Measurements from ENCODE around the gene ZYG11B. TPM values are rescaled to one million over a fixed set of nuclear protein-coding genes. Genes with fewer than 3 reads are reported as not detected.
"Not testable (repeated sequence)": the region's sequence is repeated elsewhere in the genome, so short reads cannot be mapped to it uniquely, and the experiment has no call there.

Gene ZYG11B
- total and polyA plus RNA-seq, 7 experiments from 2014 or later, result 14.2 to 26.8 (median 17.9) TPM

GRCh38 chr1:52723260-52723659 lies 3.0 kb upstream of the ZYG11B start:
- Mint-ChIP-seq H3K9me3 (peaks cover 0 to 1% (median 0%) of the 10 kb centered on the region in 11 donors), H3K36me3 (peaks cover 0 to 4% (median 0%) of the 10 kb centered on the region in 5 donors), H3K4me1 (peaks cover 17 to 43% (median 37%) of the 10 kb centered on the region in 7 donors), H3K27ac (peak overlapping the region in 3 of 9 donors; percentile 5 to 60 (median 39)), H3K27me3 (peaks cover 0 to 15% (median 0%) of the 10 kb centered on the region in 5 donors), H3K4me3 (peak overlapping the region in 3 of 10 donors; percentile 18 to 59 (median 25))
- ChIA-PET POLR2A (interaction anchor here (1.3 kb wide), 1 partner anchor 356 kb away, joined by 4 read pairs; no protein-coding TSS in a partner anchor), CTCF (interaction anchor here (0.6 to 0.9 kb wide), 3 partner anchors 26 to 202 kb away, joined by 3 to 7 read pairs (median 4); partner anchors contain the start of gene COA7)
- Histone ChIP-seq H3K9me3 (ENCODE audit: control insufficient read depth in 2 of 3, low read length in 3 of 3) (no peaks in the 10 kb centered on the region), H3K4me1 (ENCODE audit: control insufficient read depth in 2 of 2, insufficient read depth in 2 of 2, low read length in 2 of 2) (peaks cover 12 to 15% of the 10 kb centered on the region in 2 donors), H3K27me3 (ENCODE audit: control insufficient read depth in 2 of 2, insufficient read depth in 2 of 2, low read length in 2 of 2) (no peaks in the 10 kb centered on the region), H3K4me3 (ENCODE audit: low read length) (no peak overlapping the region), H3K36me3 (ENCODE audit: control insufficient read depth in 2 of 3, insufficient read depth in 3 of 3, low read length in 3 of 3) (peaks cover 0 to 4% (median 0%) of the 10 kb centered on the region in 3 experiments), H3K27ac (ENCODE audit: low read depth, low read length) (no peak overlapping the region)
- intact Hi-C loops (cut with micrococcal nuclease), result loop anchor here in 1 of 2 donors (10.0 kb wide), 1 partner anchor 1222 kb away; the partner anchor contains the start of genes IFT25 and LRRC42
- DNase-seq (no peak), ATAC-seq (no peak)

- H3K27ac Mint-ChIP-seq, result peak overlapping the region; percentile 35 to 94 (median 87)
- H3K27ac ChIP-seq (ENCODE audit: low read depth, low read length), result peak overlapping the region; percentile 89
- peaks cover 0 to 6% (median 0%) of the 10 kb centered on the region in 5 donors for H3K27me3 Mint-ChIP-seq
- H3K36me3 Mint-ChIP-seq, result peaks cover 0 to 8% (median 0%) of the 10 kb centered on the region in 5 donors
- intact Hi-C loops (cut with micrococcal nuclease), result loop anchor here (1.0 to 10.0 kb wide), 14 partner anchors 23 to 1219 kb away; partner anchors contain the start of genes BTF3L4 (in 2 of the 2), CC2D1B (in 2 of the 2), ECHDC2 (in 1 of the 2) and IFT25 (in 1 of the 2)
- no peak for ATAC-seq
- CTCF ChIA-PET, result interaction anchor here (0.7 to 1.3 kb wide), 2 partner anchors 23 to 360 kb away, joined by 4 to 6 read pairs; partner anchors contain the start of gene CC2D1B
- no peaks in the 10 kb centered on the region for H3K9me3 ChIP-seq (ENCODE audit: control insufficient read depth in 2 of 3, low read length in 3 of 3)
- H3K36me3 ChIP-seq (ENCODE audit: control insufficient read depth in 2 of 3, insufficient read depth in 3 of 3, low read length in 3 of 3), result peaks cover 0 to 4% (median 0%) of the 10 kb centered on the region in 3 experiments
- H3K4me3 ChIP-seq (ENCODE audit: low read length), result peak overlapping the region; percentile 80
- H3K9me3 Mint-ChIP-seq, result peaks cover 0 to 1% (median 0%) of the 10 kb centered on the region in 11 donors
- H3K27me3 ChIP-seq (ENCODE audit: control insufficient read depth in 2 of 2, insufficient read depth in 2 of 2, low read length in 2 of 2), result no peaks in the 10 kb centered on the region
- POLR2A ChIA-PET, result interaction anchor here (0.8 to 3.9 kb wide), 8 partner anchors 19 to 378 kb away, joined by 3 to 26 read pairs (median 3); no protein-coding TSS in a partner anchor
- H3K4me1 ChIP-seq (ENCODE audit: control insufficient read depth in 2 of 2, insufficient read depth in 2 of 2, low read length in 2 of 2), result peaks cover 12 to 19% of the 10 kb centered on the region in 2 donors
- H3K4me3 Mint-ChIP-seq, result peak overlapping the region; percentile 80 to 99 (median 88)
- peaks cover 24 to 56% (median 52%) of the 10 kb centered on the region in 7 donors for H3K4me1 Mint-ChIP-seq
- DNase-seq, result no peak
Observed at GRCh38 chr1:52725903-52726264, 369 bp upstream of the ZYG11B start.

- Histone ChIP-seq H3K27me3 (ENCODE audit: control insufficient read depth in 2 of 2, insufficient read depth in 2 of 2, low read length in 2 of 2) (no peaks in the 10 kb centered on the region), H3K9me3 (ENCODE audit: control insufficient read depth in 2 of 3, low read length in 3 of 3) (no peaks in the 10 kb centered on the region), H3K4me1 (ENCODE audit: control insufficient read depth in 2 of 2, insufficient read depth in 2 of 2, low read length in 2 of 2) (peaks cover 12 to 19% of the 10 kb centered on the region in 2 donors), H3K36me3 (ENCODE audit: control insufficient read depth in 2 of 3, insufficient read depth in 3 of 3, low read length in 3 of 3) (peaks cover 0 to 7% (median 0%) of the 10 kb centered on the region in 3 experiments), H3K27ac (ENCODE audit: low read depth, low read length) (peak overlapping the region; percentile 89), H3K4me3 (ENCODE audit: low read length) (peak overlapping the region; percentile 85)
- Mint-ChIP-seq H3K27ac (peak overlapping the region; percentile 72 to 97 (median 90)), H3K36me3 (peaks cover 0 to 9% (median 4%) of the 10 kb centered on the region in 5 donors), H3K9me3 (peaks cover 0 to 1% (median 0%) of the 10 kb centered on the region in 11 donors), H3K4me1 (peaks cover 24 to 64% (median 55%) of the 10 kb centered on the region in 7 donors), H3K27me3 (peaks cover 0 to 6% (median 0%) of the 10 kb centered on the region in 5 donors), H3K4me3 (peak overlapping the region; percentile 88 to 99 (median 97))
- DNase-seq, result peak in 1 of 9 donors; percentile 7
- CTCF ChIA-PET, result interaction anchor here (1.3 kb wide), 1 partner anchor 24 kb away, joined by 4 read pairs; no protein-coding TSS in a partner anchor
- intact Hi-C loops (cut with micrococcal nuclease), result loop anchor here (2.0 to 10.0 kb wide), 5 partner anchors 22 to 1218 kb away; partner anchors contain the start of genes CC2D1B (in 1 of the 2), IFT25 (in 1 of the 2), LRRC42 (in 1 of the 2) and NRDC (in 1 of the 2)
- POLR2A ChIA-PET, result interaction anchor here (0.8 to 3.9 kb wide), 3 partner anchors 21 to 303 kb away, joined by 4 to 26 read pairs (median 4); no protein-coding TSS in a partner anchor
- no peak for ATAC-seq
Observed at GRCh38 chr1:52727114-52727586, 897 bp downstream of the ZYG11B start.

- Histone ChIP-seq H3K36me3 (ENCODE audit: control insufficient read depth in 2 of 3, insufficient read depth in 3 of 3, low read length in 3 of 3) (peaks cover 0 to 7% (median 0%) of the 10 kb centered on the region in 3 experiments), H3K27ac (ENCODE audit: low read depth, low read length) (no peak overlapping the region), H3K4me3 (ENCODE audit: low read length) (no peak overlapping the region), H3K9me3 (ENCODE audit: control insufficient read depth in 2 of 3, low read length in 3 of 3) (no peaks in the 10 kb centered on the region), H3K4me1 (ENCODE audit: control insufficient read depth in 2 of 2, insufficient read depth in 2 of 2, low read length in 2 of 2) (peaks cover 12 to 19% of the 10 kb centered on the region in 2 donors), H3K27me3 (ENCODE audit: control insufficient read depth in 2 of 2, insufficient read depth in 2 of 2, low read length in 2 of 2) (no peaks in the 10 kb centered on the region)
- ChIA-PET POLR2A (interaction anchor here (0.8 to 3.9 kb wide), 2 partner anchors 22 to 24 kb away, joined by 4 to 26 read pairs; no protein-coding TSS in a partner anchor), CTCF (interaction anchor here (0.6 to 0.7 kb wide), 2 partner anchors 29 to 186 kb away, joined by 3 to 4 read pairs; no protein-coding TSS in a partner anchor)
- Mint-ChIP-seq H3K27ac (peak overlapping the region in 4 of 9 donors; percentile 72 to 96 (median 89)), H3K9me3 (peaks cover 0 to 1% (median 0%) of the 10 kb centered on the region in 11 donors), H3K36me3 (peaks cover 0 to 9% (median 4%) of the 10 kb centered on the region in 5 donors), H3K4me3 (peak overlapping the region; percentile 51 to 99 (median 97)), H3K4me1 (peaks cover 24 to 64% (median 52%) of the 10 kb centered on the region in 7 donors), H3K27me3 (peaks cover 0 to 4% (median 0%) of the 10 kb centered on the region in 5 donors)
- intact Hi-C loops (cut with micrococcal nuclease), result loop anchor here (2.0 to 10.0 kb wide), 5 partner anchors 21 to 1217 kb away; partner anchors contain the start of genes CC2D1B (in 1 of the 2), IFT25 (in 1 of the 2), LRRC42 (in 1 of the 2) and NRDC (in 1 of the 2)
- DNase-seq (no peak), ATAC-seq (no peak)
Observed at GRCh38 chr1:52727956-52728656, 1.9 kb downstream of the ZYG11B start.

- peaks cover 0 to 8% (median 6%) of the 10 kb centered on the region in 5 donors for H3K36me3 Mint-ChIP-seq
- H3K4me1 Mint-ChIP-seq, result peaks cover 7 to 58% (median 35%) of the 10 kb centered on the region in 7 donors
- H3K9me3 Mint-ChIP-seq, result no peaks in the 10 kb centered on the region
- H3K27ac ChIP-seq (ENCODE audit: low read depth, low read length), result no peak overlapping the region
- no peaks in the 10 kb centered on the region for H3K9me3 ChIP-seq (ENCODE audit: control insufficient read depth in 2 of 3, low read length in 3 of 3)
- H3K27ac Mint-ChIP-seq, result peak overlapping the region in 1 of 9 donors; percentile 4
- no peaks in the 10 kb centered on the region for H3K27me3 ChIP-seq (ENCODE audit: control insufficient read depth in 2 of 2, insufficient read depth in 2 of 2, low read length in 2 of 2)
- H3K4me1 ChIP-seq (ENCODE audit: control insufficient read depth in 2 of 2, insufficient read depth in 2 of 2, low read length in 2 of 2), result peaks cover 0 to 3% of the 10 kb centered on the region in 2 donors
- H3K36me3 ChIP-seq (ENCODE audit: control insufficient read depth in 2 of 3, insufficient read depth in 3 of 3, low read length in 3 of 3), result peaks cover 0 to 3% (median 0%) of the 10 kb centered on the region in 3 experiments
- H3K4me3 ChIP-seq (ENCODE audit: low read length), result no peak overlapping the region
- ATAC-seq, result no peak
- CTCF ChIA-PET, result interaction anchor here (0.5 kb wide), 1 partner anchor 10 kb away, joined by 3 read pairs; no protein-coding TSS in a partner anchor
- intact Hi-C loops (cut with micrococcal nuclease), result no loop called here
- POLR2A ChIA-PET, result no interaction called here
- DNase-seq, result no peak
- H3K4me3 Mint-ChIP-seq, result no peak overlapping the region
- no peaks in the 10 kb centered on the region for H3K27me3 Mint-ChIP-seq
Observed at GRCh38 chr1:52733368-52733767, 7.1 kb downstream of the ZYG11B start.

- H3K36me3 ChIP-seq (ENCODE audit: control insufficient read depth in 2 of 3, insufficient read depth in 3 of 3, low read length in 3 of 3); H3K27me3 ChIP-seq (ENCODE audit: control insufficient read depth in 2 of 2, insufficient read depth in 2 of 2, low read length in 2 of 2); DNase-seq; H3K27ac ChIP-seq (ENCODE audit: low read depth, low read length); H3K27ac Mint-ChIP-seq; H3K9me3 Mint-ChIP-seq; H3K4me1 ChIP-seq (ENCODE audit: control insufficient read depth in 2 of 2, insufficient read depth in 2 of 2, low read length in 2 of 2); CTCF ChIA-PET; ATAC-seq; intact Hi-C loops (cut with micrococcal nuclease); H3K4me3 Mint-ChIP-seq; H3K9me3 ChIP-seq (ENCODE audit: control insufficient read depth in 2 of 3, low read length in 3 of 3); H3K27me3 Mint-ChIP-seq; H3K4me3 ChIP-seq (ENCODE audit: low read length); POLR2A ChIA-PET: not testable (repeated sequence)
- Mint-ChIP-seq H3K36me3 (peaks cover 0 to 10% (median 5%) of the 10 kb centered on the region in 5 donors), H3K4me1 (peaks cover 0 to 57% (median 36%) of the 10 kb centered on the region in 7 donors)
Observed at GRCh38 chr1:52735371-52735770, 9.1 kb downstream of the ZYG11B start.

Measured in naive thymus-derived CD4-positive, alpha-beta T cell (primary cell).